ACC112 (cell line): ENCODE data around the gene OLR1.
"Not testable (repeated sequence)": the region's sequence is repeated elsewhere in the genome, so short reads cannot be mapped to it uniquely, and the experiment has no call there.

ENCODE experiments used
- H2AFZ ChIP-seq: fragments of 200-600 bp; sonication (generic); one replicate; pipeline ENCODE4 v1.6.0; 2017; ENCODE audit warnings: antibody characterized with exemption, low read length; ENCODE audit not compliant: unreplicated experiment
- H3K27ac ChIP-seq: fragments of 200-600 bp; sonication (generic); 2 replicates; pipeline ENCODE4 v1.5.1; 2014; ENCODE audit warnings: low read depth, mild to moderate bottlenecking, antibody characterized with exemption, low read length, moderate library complexity
- H3K27me3 ChIP-seq: fragments of 200-600 bp; sonication (generic); 2 replicates; pipeline ENCODE4 v1.6.1; 2014; ENCODE audit warnings: mild to moderate bottlenecking, antibody characterized with exemption, low read length, moderate library complexity, mixed read lengths; ENCODE audit not compliant: insufficient read depth
- H3K36me3 ChIP-seq: fragments of 200-600 bp; sonication (generic); 2 replicates; pipeline ENCODE4 v1.6.1; 2016; ENCODE audit warnings: mild to moderate bottlenecking, antibody characterized with exemption, low read length, moderate library complexity, mixed read lengths; ENCODE audit not compliant: insufficient read depth
- H3K4me1 ChIP-seq: fragments of 200-600 bp; sonication (generic); one replicate; pipeline ENCODE4 v1.6.1; 2016; ENCODE audit warnings: low read length, mixed read lengths; ENCODE audit not compliant: insufficient read depth, unreplicated experiment, control insufficient read depth
- H3K4me3 ChIP-seq: fragments of 200-600 bp; sonication (generic); 2 replicates; pipeline ENCODE4 v1.5.1; 2014; ENCODE audit warnings: mild to moderate bottlenecking, low read depth, low read length
- H3K79me2 ChIP-seq: fragments of 200-600 bp; sonication (generic); one replicate; pipeline ENCODE4 v1.6.0; 2016; ENCODE audit warnings: low read length; ENCODE audit not compliant: control insufficient read depth, unreplicated experiment, insufficient read depth

OLR1 gene

GRCh38 chr12:10171973-10172728 lies at the start of gene OLR1:
Gene OLR1, minus strand, starts transcription at chr12:10172132. Its CDS starts 55 bp downstream, at chr12:10172077.
- Histone ChIP-seq H3K27ac (no peak within 1 kb of the TSS), H2AFZ (no peak within 1 kb of the TSS)

GRCh38 chr12:10220398-10221077 lies 48.6 kb upstream of the OLR1 start:
- no peaks in the 10 kb centered on the region for H3K27me3 ChIP-seq
- H3K27ac ChIP-seq: peak overlapping the region; percentile 36; the same call in 1 of the 2 replicates
- no peak overlapping the region for H3K4me3 ChIP-seq
- peaks cover 7% of the 10 kb centered on the region for H3K4me1 ChIP-seq
- no peak overlapping the region for H2AFZ ChIP-seq
- peaks cover 7% of the 10 kb centered on the region for H3K79me2 ChIP-seq
- peaks cover 42% of the 10 kb centered on the region for H3K36me3 ChIP-seq

More at GRCh38 chr12:10171973-10172728, at the start of gene OLR1:
- Histone ChIP-seq H3K27me3 (no peaks in the 10 kb centered on the region), H3K4me3 (no peak within 1 kb of the TSS), H3K79me2 (no peaks in the 10 kb centered on the region), H3K4me1 (no peaks in the 10 kb centered on the region), H3K36me3 (no peaks in the 10 kb centered on the region)

GRCh38 chr12:10218021-10218420 lies 46.1 kb upstream of the OLR1 start:
- peaks cover 30% of the 10 kb centered on the region for H3K36me3 ChIP-seq
- peaks cover 26% of the 10 kb centered on the region for H3K79me2 ChIP-seq
- H3K27me3 ChIP-seq: no peaks in the 10 kb centered on the region
- no peak overlapping the region for H3K4me3 ChIP-seq
- H3K4me1 ChIP-seq: peaks cover 13% of the 10 kb centered on the region
- no peak overlapping the region for H2AFZ ChIP-seq
- no peak overlapping the region for H3K27ac ChIP-seq

- Histone ChIP-seq H3K79me2 (peaks cover 26% of the 10 kb centered on the region), H3K36me3 (peaks cover 15% of the 10 kb centered on the region), H3K4me1 (peaks cover 13% of the 10 kb centered on the region)
- not testable (repeated sequence) for H2AFZ ChIP-seq, H3K4me3 ChIP-seq, H3K27ac ChIP-seq, H3K27me3 ChIP-seq
Measured at GRCh38 chr12:10215946-10216345, 44.0 kb upstream of the OLR1 start.

- H3K79me2 ChIP-seq: peaks cover 26% of the 10 kb centered on the region
- peaks cover 11% of the 10 kb centered on the region for H3K4me1 ChIP-seq
- H3K27ac ChIP-seq: 0 out of 2 replicates have a peak overlapping the region, but pooled peaks have one; percentile 99
- peak overlapping the region; percentile 95; the same call in 1 of the 2 replicates for H3K4me3 ChIP-seq
- no peaks in the 10 kb centered on the region for H3K27me3 ChIP-seq
- peaks cover 10% of the 10 kb centered on the region for H3K36me3 ChIP-seq
- H2AFZ ChIP-seq: no peak overlapping the region
Measured at GRCh38 chr12:10215436-10215835, 43.5 kb upstream of the OLR1 start.

GRCh38 chr12:10214895-10215267 lies 42.9 kb upstream of the OLR1 start:
- H3K4me1 ChIP-seq: peaks cover 7% of the 10 kb centered on the region
- H2AFZ ChIP-seq: no peak overlapping the region
- H3K79me2 ChIP-seq: peaks cover 26% of the 10 kb centered on the region
- H3K4me3 ChIP-seq: peak overlapping the region; percentile 95
- peaks cover 5% of the 10 kb centered on the region for H3K36me3 ChIP-seq
- no peaks in the 10 kb centered on the region for H3K27me3 ChIP-seq
- H3K27ac ChIP-seq: peak overlapping the region; percentile 99

- Histone ChIP-seq H3K36me3 (peaks cover 2% of the 10 kb centered on the region; the same call in 1 of the 2 replicates), H3K27ac (peak overlapping the region; percentile 99), H3K4me3 (peak overlapping the region; percentile 95), H2AFZ (no peak overlapping the region), H3K4me1 (peaks cover 7% of the 10 kb centered on the region), H3K79me2 (peaks cover 26% of the 10 kb centered on the region), H3K27me3 (no peaks in the 10 kb centered on the region)
Measured at GRCh38 chr12:10214136-10214894, 42.4 kb upstream of the OLR1 start.

GRCh38 chr12:10213168-10214135 lies 41.5 kb upstream of the OLR1 start:
- Histone ChIP-seq H3K79me2 (peaks cover 26% of the 10 kb centered on the region), H3K36me3 (0 out of 2 replicates have a peak, but pooled peaks cover 2% of the 10 kb centered on the region), H3K4me3 (peak overlapping the region; percentile 95), H3K27me3 (no peaks in the 10 kb centered on the region), H2AFZ (peak overlapping the region; percentile 59), H3K27ac (peak overlapping the region; percentile 99), H3K4me1 (peaks cover 7% of the 10 kb centered on the region)

- Histone ChIP-seq H3K27me3 (no peaks in the 10 kb centered on the region), H3K27ac (peak within 1 kb of the TSS; percentile 99), H3K4me1 (peaks cover 7% of the 10 kb centered on the region), H3K4me3 (peak within 1 kb of the TSS; percentile 95), H3K36me3 (no peaks in the 10 kb centered on the region), H3K79me2 (peaks cover 23% of the 10 kb centered on the region), H2AFZ (peak within 1 kb of the TSS; percentile 59)
Measured at GRCh38 chr12:10212739-10213131, 40.8 kb upstream of the OLR1 start, which contains the start of gene GABARAPL1. Gene GABARAPL1, plus strand, starts transcription at chr12:10212877. Its CDS starts 253 bp downstream, at chr12:10213130.
